Activated CD4-positive, alpha-beta T cell treated with anti-CD3 and anti-CD28 coated beads, Interleukin-2, amount 50 U/mL, for 48 hours (primary cell): ENCODE data around the gene SLC25A44.
A peak's percentile ranks its signal among the peaks of the same experiment; 100 is the strongest.

Source experiments
- DNase-seq, 2 experiments: peaks; one replicate each; pipeline ENCODE4 v3.0.0-alpha.2; 2020

SLC25A44 gene, protein sequence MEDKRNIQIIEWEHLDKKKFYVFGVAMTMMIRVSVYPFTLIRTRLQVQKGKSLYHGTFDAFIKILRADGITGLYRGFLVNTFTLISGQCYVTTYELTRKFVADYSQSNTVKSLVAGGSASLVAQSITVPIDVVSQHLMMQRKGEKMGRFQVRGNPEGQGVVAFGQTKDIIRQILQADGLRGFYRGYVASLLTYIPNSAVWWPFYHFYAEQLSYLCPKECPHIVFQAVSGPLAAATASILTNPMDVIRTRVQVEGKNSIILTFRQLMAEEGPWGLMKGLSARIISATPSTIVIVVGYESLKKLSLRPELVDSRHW

DNA sequence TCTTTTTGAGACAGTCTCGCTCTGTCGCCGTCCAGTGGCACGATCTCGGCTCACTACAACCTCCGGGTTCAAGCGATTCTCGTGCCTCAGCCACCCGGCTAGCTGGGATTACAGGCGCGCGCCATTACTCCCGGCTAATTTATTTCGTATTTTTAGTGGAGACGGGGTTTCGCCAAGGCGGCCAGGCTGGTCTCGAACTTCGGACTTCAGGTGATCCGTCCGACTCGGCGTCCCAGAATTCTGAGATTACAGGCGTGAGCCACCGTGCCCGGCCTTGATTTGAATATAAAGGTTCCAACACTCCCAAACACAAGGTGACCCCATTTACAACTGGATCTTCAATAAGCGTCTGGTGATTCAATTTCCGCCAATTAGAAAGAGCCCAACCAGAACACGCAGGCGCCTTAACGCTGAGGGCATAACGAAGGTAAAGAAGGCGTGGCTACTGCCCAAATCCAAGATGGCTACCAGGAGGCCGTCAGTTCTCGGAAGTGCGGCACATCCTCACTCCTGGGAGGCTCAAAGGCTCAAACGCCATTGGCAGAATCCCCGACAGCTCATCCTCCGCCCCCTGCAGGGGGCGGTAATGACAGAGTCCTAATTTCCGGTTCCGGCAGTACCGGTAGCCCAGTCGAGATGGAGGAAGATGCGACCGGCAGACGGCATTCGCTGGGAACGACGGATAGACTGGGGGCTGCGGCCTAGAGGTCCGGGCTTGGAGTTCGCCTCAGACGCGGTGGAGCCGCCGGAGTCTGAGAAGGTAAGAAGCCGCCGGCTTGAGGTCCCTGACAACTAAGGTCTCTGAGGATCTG, at the start of gene SLC25A44:
Gene SLC25A44 (plus strand): TSS at position 617 of the 812 bp plus-strand sequence. CDS start 5,744 bp downstream, outside the sequence.
- peak; percentile 96 to 98 for DNase-seq

DNA sequence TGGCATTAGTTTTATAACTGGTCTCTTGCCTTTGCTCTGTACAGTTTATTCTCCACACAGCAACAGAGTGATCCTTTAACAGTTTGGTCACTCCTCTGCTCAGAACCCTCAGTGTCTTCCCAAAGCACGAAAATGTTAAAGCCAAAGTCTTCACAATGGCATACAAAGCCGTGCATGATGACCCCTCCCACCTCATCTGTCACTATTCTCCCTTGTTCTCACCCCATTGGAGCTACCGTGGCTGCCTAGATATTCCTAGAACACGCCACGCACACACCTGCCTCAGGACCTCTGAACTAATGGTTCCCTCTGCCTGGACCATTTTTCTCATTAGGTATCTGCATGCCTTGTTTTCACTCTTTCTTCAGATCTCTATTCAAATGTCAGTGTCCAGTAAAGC, 49.2 kb upstream of the SLC25A44 start:
- DNase-seq = no peak

DNA sequence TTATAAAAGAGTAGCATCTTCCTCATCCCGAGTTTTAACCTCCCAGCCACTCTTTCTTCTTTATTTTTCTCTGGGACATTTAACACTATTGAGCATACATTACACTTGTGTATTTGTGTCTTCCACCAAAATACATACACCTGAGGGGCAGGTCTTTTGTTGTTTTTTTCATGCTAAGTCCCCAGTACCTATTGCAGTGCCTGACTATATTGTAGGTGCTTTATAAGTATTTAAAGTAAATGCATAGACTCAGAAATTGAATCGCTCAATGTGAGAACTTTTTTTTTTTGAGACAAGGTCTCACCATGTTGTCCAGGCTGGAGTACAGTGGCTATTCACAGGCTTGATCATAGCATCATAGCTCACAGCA, 48.3 kb upstream of the SLC25A44 start:
- no peak for DNase-seq

DNA sequence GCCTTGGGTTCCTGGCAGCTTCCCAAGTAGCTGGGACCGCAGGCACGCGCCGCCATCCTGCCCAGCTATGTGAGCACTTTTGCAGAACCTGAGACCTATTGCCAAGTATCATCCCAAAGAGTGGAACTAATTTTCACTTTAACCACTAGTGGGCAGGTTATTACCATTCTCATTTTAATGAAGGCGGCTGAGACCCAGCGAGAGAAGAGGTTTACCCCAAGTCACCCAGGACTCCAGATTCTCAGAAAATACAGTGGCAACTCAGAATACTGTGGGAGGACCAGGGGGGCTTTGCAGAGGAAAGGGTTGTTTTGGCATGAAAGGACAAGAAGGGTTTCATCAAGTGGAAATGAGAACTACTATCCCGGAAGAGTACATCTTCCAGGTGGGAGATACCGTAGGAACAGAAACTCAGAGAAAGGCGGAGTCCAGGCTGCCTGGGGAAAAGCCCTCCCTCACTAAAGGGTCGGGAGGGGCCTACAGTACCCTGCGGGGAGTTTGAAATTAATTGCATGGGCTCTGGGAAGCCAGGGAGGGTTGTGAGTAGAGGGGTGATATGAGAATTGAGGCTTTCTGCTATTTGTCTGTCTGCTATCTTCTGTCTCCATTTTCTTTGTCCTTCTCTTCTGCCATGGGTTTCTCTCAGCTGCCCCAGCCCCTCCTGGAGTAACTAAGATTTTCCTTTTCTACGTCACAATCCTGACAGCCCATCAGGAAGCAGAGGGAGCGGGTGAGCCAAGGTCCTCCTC, 47.7 kb upstream of the SLC25A44 start:
- peak; percentile 55 to 65 for DNase-seq

DNA sequence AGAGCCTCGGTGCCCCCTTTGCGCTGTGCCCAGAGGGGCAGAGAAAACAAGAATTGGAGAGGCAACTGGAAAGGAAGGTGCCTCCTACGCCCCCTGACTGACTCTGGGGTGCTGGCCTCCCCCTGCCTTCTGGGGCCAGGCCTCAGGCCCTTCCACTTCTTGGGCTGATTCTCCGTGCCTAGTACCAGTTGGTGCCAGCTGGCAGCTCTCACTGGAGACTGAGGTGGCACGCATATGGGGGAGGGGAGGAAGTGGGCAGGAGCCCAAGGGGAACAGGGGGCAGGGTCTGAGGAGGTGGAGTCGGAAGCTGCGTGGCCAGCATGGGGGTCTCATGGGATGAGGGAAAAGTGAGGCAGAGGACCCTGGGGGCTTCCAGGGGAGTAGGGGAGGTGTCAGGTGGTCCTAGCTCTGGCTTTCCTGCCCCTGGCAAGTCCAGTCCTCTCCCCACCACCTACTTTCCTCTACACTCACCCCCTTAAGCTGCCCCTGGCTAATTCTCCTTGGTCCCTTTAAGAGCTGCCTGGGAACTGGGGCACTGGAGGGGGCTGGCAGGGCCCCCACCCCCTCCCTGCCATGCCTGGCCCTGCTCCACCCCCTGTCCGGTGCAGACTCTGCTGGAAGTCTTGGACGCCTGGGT, 47.0 kb upstream of the SLC25A44 start:
- no peak for DNase-seq

DNA sequence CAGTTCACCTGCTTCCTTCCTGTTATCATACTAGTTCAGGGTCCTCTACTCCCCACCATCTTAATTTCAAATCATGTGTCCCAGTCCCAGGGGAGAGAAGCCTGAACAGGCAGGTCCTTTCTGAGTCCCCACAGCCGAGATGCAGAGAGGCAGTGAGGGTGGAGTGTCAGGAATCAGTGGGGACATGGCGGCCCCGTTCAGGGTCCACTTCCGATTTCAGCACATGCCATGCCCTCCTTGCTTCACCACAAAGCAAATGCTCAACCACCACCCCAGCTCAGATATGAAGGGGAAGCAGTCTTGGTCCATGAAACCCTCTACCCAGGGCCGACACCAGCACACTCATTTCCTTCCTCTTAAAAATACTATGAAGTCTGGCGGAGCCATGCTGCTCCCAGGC, 45.7 kb upstream of the SLC25A44 start:
- no peak for DNase-seq

DNA sequence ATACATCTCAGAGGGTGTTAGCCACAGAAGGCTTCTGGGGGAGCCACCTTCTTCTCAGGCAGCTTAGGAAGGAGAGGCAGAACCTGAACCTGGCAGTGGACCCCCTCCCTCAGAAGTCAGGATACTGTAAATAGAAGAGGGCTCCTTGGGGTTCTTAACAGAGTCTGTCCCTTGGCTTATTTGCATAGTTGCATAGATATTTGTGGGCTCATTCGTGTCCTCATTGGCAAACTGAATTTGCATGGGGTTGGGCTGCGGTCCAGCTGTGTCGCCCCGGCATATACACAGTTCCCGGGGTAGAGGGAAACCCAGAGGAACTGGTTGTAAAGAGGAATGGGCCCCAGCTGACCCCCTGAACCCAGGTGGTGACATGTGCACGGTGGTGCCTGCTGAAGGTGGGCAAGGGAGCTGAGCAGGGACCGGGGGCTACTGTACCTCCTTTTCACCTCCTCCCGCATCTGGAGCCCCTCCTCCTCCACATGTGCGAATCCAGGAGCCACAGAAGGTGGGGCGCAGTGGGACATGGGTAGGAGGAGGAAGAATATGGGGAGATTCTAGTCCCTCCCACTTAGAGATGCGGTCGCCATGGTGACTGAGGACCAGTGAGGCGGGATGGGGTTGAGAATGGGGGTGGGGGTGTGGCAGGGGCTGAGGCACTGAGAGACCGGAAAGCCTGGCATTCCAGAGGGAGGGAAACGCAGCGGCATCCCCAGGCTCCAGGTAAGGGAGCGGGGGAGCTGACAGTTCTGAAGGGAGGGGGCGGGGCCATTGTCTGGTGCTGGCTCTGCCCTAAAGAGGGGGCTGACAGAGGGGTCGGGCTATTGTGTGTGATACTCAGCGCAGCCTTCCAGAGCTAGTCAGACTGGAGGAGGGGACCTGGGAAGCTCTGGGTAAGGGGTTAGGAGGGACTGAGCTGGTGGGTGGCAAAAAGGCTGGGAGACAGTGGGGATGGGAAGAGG, 44.3 kb upstream of the SLC25A44 start:
- no peak for DNase-seq

DNA sequence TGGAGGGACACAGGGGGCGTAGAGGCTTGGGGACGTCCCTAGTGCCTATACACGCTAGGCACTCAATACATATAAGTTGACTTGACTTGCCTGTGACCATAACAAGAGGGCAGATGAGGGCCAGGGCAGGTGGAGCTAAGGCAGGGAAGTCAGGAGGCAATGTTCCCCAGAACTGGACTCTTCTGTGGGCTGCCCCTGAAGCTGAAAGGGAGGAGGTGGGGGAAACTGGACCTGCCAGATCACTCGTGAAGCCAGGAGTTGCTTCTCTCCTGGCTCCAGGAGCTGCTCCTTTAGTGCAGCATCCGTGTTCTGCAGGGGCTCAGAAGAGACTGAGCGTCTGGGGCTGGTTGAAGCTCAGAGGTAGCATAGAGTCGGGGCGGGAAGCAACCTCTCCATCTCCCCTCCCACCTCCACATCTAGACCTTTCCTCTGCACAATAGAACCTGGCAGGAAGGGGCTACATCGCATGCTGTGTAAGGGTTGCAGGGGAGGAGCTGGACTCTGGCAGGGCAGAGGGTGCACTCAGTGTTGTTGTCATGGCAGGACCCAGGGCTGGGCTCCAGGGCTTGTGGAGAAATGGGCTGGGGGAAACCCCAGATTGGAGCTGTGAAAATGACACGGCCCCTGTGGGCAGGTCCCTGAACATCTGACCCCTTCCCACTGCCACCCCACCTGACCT, 43.4 kb upstream of the SLC25A44 start:
- DNase-seq = no peak

DNA sequence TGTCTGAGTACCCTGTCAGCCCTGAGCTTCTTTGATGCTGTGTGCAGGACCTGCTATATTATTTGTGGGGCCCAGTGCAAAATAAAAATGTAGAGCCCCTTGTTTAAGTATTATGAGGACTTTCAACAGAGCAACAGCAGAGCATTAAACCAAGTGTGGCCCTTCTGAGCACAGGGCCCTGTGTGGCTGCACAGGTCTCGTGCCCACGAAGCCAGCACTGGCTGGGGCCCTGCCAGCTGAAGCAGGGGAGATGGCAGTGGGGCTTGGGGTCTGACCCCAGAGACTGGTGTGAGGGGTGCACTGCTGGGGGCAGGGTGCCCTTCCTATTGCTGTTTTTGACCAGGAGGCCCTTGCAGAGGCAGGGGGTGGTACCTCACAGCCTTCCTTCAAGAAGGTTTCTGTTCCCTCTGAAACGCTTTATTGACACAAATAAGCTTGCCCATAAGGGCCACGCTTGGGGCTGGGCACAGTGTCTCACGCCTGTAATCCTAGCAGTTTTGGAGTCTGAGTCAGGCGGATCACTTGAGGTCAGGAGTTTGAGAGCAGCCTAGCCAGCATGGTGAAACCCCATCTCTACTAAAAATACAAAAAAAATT, 42.7 kb upstream of the SLC25A44 start:
- no peak for DNase-seq

DNA sequence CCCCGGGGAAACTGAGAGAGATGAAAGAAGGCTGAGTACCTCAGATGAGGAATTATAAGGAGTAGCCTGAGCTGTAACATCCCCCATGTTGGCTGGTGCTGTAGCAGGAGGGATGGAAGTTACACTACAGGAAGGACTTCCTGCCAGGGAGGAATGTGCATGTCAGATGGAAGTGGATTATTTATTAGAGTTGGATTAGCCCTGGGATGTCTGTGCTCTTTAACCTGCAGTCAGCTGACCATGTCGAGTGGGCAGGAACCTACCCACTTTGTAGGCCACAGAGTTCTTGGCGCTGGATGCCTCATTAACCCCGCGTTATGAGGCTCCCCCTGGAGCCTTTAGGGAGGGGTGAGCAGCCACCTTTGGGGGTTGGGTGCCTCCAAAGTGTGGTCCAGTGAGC, 41.3 kb upstream of the SLC25A44 start:
- no peak for DNase-seq

DNA sequence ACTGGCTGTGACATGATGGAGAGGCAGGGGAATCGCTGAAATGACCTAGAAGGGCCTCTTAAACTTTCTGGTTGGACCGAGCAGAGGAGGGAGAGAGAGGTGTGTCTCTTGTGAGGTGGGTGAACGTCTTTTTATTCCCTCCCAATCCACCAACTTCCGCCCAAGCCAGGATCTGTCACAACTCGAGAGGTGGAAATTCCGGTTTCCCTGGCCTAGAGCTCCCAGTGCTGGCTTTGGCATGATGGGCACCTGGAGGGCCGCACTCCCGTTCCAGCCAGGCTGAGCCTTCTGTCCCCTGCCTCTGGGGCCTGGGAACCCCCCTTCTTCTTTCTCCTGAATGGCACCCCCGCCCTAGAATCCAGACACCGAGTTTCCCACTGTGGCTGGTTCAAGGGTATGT, 40.5 kb upstream of the SLC25A44 start, which contains the start of gene SEMA4A:
Gene SEMA4A (plus strand): TSS at position 224 of the 400 bp plus-strand sequence. CDS start 994 bp downstream, outside the sequence.
- no peak for DNase-seq

DNA sequence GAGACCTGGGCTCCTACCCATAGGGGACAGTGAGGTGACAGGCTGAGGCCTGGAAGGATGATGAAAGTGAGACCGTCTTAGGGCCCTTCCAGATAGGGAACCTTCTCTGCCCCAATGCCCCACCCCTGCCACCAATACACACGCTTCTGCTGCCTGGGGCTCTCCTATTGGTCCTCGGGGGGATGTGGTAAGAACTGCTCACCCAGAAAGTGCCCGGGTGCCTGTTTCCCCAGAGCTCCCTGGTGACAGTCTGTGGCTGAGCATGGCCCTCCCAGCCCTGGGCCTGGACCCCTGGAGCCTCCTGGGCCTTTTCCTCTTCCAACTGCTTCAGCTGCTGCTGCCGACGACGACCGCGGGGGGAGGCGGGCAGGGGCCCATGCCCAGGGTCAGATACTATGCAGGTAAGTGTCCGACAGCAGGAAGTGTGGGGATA, 39.6 kb upstream of the SLC25A44 start:
- DNase-seq = peak; percentile 65 to 75

DNA sequence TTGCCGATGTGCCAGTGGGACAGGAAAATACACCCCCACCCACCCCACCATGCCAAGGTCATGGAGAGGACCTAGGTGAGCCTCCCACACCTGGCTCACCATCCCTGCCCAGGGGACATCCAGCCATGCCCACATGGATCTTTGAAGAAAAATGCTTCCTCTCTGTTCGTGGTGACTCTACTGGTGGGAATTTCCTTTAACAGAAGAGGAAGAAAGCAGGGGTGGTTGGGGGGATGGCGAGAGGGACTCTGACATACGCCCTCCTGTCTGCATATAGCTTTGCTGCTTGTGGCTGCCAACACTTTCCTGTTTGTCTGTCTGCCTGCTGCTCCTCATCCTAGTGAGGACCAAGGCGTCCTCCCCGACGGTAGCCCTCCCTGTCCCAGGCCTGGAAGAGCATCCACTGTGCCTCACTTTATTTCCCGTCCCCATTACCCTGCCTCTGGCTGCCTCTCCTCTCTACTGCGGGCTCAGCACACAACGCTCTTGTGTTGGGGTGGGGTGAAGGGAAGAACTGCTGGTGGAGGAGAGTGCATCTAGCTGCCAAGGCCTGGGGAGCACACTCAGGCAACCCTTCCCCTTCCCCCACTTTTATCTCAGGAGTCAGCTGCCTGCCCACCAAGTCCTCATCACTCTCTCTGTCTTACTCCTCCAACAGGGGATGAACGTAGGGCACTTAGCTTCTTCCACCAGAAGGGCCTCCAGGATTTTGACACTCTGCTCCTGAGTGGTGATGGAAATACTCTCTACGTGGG, 38.0 kb upstream of the SLC25A44 start:
- no peak for DNase-seq

DNA sequence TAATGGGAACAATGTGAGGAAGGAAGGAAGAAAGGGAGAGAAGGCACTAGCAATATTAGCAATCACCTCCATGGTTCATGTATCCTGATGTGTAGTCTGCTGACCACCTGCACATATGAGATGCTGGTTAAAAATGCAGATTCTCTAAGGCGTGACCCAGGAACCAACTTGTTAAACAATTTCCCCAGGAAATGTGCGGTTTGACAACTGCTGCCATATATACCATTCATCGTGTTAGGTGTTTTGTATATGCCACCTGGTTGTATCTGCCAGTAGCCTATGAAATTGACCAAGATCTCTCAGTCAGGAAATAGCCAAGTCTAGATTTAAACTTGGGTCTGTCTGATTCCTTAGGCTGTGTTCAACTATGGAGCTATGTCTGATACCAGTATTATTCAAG, 36.4 kb upstream of the SLC25A44 start:
- no peak for DNase-seq

DNA sequence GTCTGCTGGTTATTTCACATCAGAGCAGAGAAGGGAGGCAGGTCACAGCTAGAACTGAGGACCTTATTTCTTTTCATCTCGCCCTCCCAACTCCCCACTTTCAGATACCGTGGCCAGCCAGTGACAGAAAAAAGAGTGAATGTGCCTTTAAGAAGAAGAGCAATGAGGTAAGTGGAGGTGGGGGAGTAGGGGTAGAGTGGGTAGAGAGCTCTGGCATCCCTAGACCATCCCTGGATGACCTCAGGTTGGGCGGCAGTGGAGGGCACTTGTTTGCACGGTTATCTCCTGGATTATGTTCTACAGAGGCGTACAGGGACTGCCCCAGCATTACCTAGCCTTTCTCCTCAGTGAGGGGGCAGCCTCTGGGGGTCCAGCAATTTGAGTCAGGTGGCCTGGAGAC, 35.9 kb upstream of the SLC25A44 start:
- no peak for DNase-seq

DNA sequence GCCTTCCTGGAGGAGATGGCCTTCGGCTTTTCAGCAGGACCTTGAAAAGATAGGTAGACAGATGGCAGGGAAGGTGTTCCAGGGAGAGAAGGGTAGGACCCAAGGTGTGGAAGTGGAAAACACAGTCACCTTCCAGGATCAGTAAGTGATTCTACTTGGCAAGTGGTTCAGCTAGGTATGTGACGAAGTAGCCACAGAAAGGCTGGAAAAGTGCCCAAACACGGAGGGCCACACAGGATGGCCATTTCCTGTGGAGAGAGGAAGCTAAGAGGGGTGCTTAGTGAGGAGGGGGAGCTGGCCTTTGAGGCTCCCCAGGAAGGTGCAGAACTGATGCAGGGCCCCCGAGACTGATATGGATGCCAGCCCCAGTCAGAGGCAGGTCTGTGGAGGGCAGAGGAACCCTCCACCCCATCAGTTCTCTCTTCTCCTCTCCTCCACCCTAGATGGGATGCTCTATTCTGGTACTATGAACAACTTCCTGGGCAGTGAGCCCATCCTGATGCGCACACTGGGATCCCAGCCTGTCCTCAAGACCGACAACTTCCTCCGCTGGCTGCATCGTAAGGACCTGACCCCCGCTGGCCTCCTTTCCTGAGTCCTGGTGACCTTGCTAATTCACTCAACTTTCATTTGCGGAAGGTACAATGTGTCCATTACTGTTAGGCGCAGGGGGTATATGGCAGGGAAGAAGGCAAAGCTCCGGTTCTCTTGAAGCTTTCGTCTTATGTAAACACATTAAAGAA, 33.7 kb upstream of the SLC25A44 start:
- no peak for DNase-seq

DNA sequence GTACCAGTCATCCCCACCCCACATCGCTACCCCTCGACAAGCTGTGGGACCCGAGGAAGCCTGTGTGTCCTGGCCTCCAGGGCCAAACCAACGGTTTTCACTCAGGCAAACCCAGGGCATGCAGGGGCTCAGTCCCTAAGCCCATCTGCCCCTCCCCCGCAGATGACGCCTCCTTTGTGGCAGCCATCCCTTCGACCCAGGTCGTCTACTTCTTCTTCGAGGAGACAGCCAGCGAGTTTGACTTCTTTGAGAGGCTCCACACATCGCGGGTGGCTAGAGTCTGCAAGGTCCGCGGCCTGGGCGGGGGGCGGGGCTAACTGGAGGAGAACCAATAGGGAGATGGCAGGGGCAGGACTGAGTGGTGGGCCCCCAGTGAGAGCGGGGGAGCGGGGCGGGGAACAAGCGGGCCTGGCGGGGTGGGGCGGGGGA, 33.1 kb upstream of the SLC25A44 start:
- DNase-seq = peak; percentile 88 to 89

DNA sequence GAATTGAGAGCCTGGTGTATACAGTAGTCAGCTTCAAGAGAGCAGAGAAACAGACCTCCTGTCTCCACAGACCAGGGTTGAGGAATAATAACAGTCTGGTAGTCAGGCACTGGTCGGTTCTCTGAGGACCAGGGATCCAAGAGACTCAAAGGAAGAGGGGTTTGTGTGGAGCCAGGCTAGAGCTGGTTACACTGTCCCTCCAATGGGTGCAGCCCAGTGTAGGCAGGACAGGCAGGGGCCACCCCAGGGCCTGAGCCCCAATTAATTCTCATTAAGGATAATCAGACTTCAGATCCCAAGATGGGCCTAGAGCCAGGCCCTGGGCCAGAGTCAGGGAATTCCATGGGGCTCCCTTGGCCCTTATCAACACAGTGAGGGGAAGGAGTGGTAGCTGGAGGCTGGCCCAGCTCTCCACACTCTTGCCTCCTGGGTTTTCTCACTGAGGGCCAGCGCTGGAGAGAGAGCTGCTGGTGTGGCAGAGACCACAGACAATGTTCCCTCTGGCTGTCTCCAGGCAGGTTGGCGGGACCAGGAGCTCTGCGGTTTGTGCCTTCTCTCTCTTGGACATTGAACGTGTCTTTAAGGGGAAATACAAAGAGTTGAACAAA, 31.4 kb upstream of the SLC25A44 start:
- no peak for DNase-seq

DNA sequence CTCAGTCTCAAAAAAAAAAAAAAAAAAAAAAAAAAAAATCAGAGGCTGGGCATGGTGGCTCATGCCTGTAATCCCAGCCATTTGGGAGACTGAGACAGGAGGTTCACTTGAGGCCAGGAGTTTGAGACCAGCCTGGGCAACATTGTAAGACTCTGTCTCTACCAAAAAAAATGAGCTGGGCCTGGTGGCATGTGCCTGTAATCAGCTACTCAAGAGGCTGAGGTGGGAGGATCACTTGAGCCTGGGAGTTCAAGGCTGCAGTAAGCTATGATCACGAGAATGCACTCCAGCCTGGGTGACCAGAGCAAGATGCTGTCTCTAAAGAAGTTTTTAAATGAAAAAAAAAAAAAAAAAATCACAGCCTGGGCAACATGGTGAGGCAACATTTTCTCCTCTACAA, 30.2 kb upstream of the SLC25A44 start:
- no peak for DNase-seq
